NB4 (cell line): Measurements from ENCODE around the gene RELT.

Source experiments
- DNase-seq: peaks from one replicate; pipeline ENCODE4 v3.0.0; 2010; ENCODE audit warnings: low read depth
- H3K4me3 ChIP-seq: one replicate; pipeline ENCODE4 v1.5.1; 2011; ENCODE audit warnings: mild to moderate bottlenecking, low read depth, low read length, moderate library complexity
- MYC ChIP-seq: IDR thresholded peaks from 2 replicates; pipeline ENCODE4 v1.6.1; 2011; ENCODE audit warnings: low read depth, low read length
- POLR2A ChIP-seq: IDR thresholded peaks from 2 replicates; pipeline ENCODE4 v1.6.1; 2011; ENCODE audit warnings: mild to moderate bottlenecking; ENCODE audit not compliant: insufficient read length; ENCODE audit errors: extremely low read depth
- TF ChIP-seq, protein P1 (sequence below): IDR thresholded peaks from 2 replicates; pipeline ENCODE4 v1.6.1; 2011; ENCODE audit warnings: low read depth, low read length
- TF ChIP-seq, protein P2 (sequence below): IDR thresholded peaks from one replicate; pipeline ENCODE4 v1.5.1; 2012; ENCODE audit warnings: low read depth, low read length

The RELT gene

DNA sequence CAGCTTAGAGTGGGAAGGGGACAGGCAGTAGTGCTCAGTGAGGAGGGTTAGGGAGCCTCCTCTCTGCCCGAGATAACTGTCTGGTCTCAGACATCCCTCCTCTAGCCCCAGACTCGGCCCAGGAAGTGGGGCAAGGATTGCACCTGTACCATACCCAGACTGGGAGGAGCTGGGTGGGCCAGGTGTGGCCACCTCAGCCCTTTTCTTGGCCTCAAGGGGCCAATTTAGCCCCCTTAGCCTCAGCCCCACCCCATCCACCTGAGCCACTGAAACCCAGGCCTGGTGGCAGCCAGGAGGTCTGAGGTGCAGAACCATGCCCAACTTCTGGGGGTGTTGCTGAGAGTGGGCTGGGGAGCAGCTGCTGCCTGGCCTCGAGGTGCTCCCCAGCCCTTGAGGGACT is 6.5 kb downstream of the RELT start:
- H3K4me3 ChIP-seq = no peak overlapping the region
- DNase-seq = no peak
- TF ChIP-seq POLR2A (no peak), MYC (no peak)
- TF ChIP-seq, protein P1, sequence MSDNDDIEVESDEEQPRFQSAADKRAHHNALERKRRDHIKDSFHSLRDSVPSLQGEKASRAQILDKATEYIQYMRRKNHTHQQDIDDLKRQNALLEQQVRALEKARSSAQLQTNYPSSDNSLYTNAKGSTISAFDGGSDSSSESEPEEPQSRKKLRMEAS = no peak
- TF ChIP-seq, protein P2, sequence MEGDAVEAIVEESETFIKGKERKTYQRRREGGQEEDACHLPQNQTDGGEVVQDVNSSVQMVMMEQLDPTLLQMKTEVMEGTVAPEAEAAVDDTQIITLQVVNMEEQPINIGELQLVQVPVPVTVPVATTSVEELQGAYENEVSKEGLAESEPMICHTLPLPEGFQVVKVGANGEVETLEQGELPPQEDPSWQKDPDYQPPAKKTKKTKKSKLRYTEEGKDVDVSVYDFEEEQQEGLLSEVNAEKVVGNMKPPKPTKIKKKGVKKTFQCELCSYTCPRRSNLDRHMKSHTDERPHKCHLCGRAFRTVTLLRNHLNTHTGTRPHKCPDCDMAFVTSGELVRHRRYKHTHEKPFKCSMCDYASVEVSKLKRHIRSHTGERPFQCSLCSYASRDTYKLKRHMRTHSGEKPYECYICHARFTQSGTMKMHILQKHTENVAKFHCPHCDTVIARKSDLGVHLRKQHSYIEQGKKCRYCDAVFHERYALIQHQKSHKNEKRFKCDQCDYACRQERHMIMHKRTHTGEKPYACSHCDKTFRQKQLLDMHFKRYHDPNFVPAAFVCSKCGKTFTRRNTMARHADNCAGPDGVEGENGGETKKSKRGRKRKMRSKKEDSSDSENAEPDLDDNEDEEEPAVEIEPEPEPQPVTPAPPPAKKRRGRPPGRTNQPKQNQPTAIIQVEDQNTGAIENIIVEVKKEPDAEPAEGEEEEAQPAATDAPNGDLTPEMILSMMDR = no peak

GRCh38 chr11:73383249-73384124 is 7.3 kb downstream of the RELT start:
- H3K4me3 ChIP-seq = no peak overlapping the region
- DNase-seq = no peak
- no peak for TF ChIP-seq MYC
- TF ChIP-seq, protein P2 = no peak
- TF ChIP-seq POLR2A = no peak
- TF ChIP-seq, protein P1 = no peak

GRCh38 chr11:73384125-73384441 is 7.9 kb downstream of the RELT start:
- TF ChIP-seq, protein P2 = no peak
- TF ChIP-seq, protein P1 = no peak
- H3K4me3 ChIP-seq = no peak overlapping the region
- DNase-seq = peak; percentile 40

GRCh38 chr11:73384531-73384871 is 8.3 kb downstream of the RELT start:
- TF ChIP-seq MYC (no peak), POLR2A (no peak)
- TF ChIP-seq, protein P1 = no peak
- TF ChIP-seq, protein P2 = no peak
- H3K4me3 ChIP-seq = no peak overlapping the region
- DNase-seq = no peak

DNA sequence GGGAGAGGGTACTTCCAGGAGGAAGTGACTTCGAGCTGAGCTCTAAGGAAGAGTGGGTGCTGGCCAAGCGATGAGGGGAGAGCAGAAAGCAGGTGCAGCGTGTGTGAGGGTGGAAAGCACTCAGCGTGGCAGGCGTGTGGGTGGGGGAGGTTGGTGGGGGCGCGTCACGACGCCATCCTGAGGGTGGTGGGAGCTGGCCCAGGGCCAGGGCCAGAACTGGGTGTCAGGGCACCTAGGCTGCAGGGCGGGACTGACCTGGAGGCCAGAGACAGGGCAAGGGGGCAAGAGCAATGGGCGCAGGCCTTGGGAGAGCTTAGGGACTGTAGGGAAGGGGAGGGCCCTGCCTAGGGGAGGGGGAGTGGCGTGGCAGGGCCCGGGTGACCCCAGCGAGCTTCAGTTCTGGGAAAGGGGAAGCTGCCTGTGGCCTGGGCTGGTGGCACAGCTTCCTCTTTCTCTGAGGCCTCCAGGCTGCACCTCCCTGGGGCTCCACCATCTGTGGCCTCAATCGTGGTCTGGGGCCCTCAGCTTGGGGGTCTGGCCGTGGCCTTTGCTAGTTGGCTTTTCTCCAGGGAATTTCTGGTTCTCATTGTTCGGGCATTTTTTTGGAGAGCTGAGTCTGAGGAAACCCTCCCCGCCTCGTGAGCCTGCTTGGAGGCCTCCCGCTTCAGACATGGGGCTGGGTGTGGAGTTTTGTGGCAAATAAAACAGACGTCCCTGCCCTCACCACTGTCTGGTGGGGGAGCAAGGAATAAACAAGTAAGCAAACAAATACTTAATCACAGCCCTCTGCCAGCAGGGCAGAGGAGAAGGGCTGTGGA is 8.9 kb downstream of the RELT start:
- DNase-seq = peak; percentile 97
- TF ChIP-seq, protein P2 = no peak
- TF ChIP-seq MYC = peak; percentile 73
- TF ChIP-seq, protein P1 = peak; percentile 69
- H3K4me3 ChIP-seq = no peak overlapping the region
